GM06990 (cell line): ENCODE results near the gene HIVEP3.

Experiments used
- DNase-seq: peaks from one replicate; pipeline ENCODE4 v3.0.0-alpha.2; 2011; ENCODE audit not compliant: insufficient read length; ENCODE audit errors: extremely low read depth
- H3K27me3 ChIP-seq: replicated peaks from 2 replicates; pipeline ENCODE4 v1.6.0; 2011; ENCODE audit warnings: low read length; ENCODE audit not compliant: control insufficient read depth, insufficient read depth
- H3K36me3 ChIP-seq: 2 replicates; pipeline ENCODE4 v1.5.1; 2011; ENCODE audit warnings: low read length; ENCODE audit not compliant: control insufficient read depth, insufficient read depth
- H3K4me3 ChIP-seq: replicated peaks from 2 replicates; pipeline ENCODE4 v1.5.1; 2011; ENCODE audit warnings: low read depth, mild to moderate bottlenecking, control low read depth, low read length
- TF ChIP-seq, protein P1 (sequence below): IDR thresholded peaks from 2 replicates; pipeline ENCODE4 v1.5.1; 2011; ENCODE audit warnings: low read length, control low read depth, mild to moderate bottlenecking, inconsistent platforms; ENCODE audit not compliant: insufficient read depth, poor library complexity, severe bottlenecking

Gene HIVEP3

DNA sequence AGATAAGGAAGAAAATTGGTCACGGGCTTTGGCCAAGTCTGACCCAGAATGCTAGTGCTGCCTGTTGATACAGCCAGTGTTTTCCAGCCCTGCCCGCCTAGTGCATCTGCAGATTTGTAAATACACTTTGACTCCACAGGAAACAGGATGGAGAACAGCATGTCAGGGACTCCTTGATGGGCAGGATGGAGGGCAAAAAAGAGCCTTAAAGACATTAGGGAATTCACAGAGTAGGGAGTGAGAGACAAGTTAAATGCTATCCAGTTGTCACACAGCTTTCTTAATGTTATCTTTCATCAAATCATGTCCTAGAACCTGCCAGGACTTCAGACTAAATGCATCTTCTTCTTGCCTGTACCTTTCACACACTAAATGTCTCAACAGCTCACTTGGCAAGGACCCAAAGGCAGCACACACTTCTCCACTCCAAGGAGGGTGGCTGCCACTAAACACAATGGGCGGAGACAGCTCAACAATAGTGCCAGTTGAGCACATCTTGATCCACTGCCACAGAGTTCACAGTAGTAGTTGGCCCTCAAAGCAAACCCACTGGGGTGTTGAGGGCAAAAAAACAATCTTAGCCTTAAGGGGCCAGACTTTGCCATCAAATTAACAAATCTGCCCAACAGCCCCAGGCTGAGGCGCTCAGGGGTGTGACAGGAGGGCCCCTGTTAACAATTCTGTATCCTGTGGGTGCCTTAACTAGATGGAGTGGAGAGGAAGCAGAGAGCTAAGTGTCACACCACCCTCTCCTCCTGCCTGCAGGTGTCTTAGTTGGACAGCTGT is 2.7 kb downstream of the HIVEP3 start:
- DNase-seq = no peak
- Histone ChIP-seq H3K36me3 (no peaks in the 10 kb centered on the region), H3K4me3 (no peak overlapping the region), H3K27me3 (no peaks in the 10 kb centered on the region)
- TF ChIP-seq, protein P1, sequence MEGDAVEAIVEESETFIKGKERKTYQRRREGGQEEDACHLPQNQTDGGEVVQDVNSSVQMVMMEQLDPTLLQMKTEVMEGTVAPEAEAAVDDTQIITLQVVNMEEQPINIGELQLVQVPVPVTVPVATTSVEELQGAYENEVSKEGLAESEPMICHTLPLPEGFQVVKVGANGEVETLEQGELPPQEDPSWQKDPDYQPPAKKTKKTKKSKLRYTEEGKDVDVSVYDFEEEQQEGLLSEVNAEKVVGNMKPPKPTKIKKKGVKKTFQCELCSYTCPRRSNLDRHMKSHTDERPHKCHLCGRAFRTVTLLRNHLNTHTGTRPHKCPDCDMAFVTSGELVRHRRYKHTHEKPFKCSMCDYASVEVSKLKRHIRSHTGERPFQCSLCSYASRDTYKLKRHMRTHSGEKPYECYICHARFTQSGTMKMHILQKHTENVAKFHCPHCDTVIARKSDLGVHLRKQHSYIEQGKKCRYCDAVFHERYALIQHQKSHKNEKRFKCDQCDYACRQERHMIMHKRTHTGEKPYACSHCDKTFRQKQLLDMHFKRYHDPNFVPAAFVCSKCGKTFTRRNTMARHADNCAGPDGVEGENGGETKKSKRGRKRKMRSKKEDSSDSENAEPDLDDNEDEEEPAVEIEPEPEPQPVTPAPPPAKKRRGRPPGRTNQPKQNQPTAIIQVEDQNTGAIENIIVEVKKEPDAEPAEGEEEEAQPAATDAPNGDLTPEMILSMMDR = no peak

DNA sequence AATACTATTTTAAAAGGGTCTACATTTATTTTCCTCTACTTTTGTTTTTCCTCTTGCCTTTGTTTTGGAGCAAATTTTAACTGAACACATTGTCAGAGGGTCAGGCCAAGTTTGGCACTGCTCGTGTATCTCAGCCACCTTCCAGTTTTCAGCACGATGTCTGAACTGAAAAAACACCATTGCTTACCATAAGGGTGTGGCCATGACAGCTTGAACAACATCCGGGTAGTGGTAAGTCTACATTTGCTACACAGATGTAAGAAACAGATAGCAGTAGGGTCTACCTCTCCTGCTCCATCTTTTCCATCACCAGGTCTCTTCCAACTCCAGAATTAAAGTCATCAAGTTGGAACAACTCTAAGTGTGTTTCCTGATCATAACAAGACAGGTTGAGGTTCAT is 4.2 kb downstream of the HIVEP3 start:
- no peak for DNase-seq
- Histone ChIP-seq H3K27me3 (no peaks in the 10 kb centered on the region), H3K4me3 (no peak overlapping the region), H3K36me3 (no peaks in the 10 kb centered on the region)
- TF ChIP-seq, protein P1 = no peak

DNA sequence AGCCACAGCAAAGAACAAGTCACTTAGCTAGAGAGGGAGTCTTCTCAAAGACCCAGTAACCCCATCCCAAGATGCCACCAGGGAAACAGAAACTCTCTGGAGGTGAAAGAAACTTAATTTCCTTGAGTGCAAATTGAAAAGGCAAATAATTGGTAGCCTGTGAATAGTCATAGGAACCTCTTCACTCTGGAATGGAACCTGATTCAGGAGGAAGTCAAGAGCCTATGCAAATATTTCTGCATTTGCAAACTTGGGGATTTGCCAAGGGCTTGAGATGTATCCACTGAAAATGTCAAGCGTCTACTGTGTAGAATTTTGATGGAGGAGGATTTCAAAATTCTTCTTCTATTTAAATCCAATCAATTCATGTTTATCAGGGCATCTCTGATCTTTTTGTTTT is 5.7 kb downstream of the HIVEP3 start:
- TF ChIP-seq, protein P1 = no peak
- H3K27me3 ChIP-seq = no peaks in the 10 kb centered on the region
- no peak for DNase-seq
- no peak overlapping the region for H3K4me3 ChIP-seq
- H3K36me3 ChIP-seq = no peaks in the 10 kb centered on the region

DNA sequence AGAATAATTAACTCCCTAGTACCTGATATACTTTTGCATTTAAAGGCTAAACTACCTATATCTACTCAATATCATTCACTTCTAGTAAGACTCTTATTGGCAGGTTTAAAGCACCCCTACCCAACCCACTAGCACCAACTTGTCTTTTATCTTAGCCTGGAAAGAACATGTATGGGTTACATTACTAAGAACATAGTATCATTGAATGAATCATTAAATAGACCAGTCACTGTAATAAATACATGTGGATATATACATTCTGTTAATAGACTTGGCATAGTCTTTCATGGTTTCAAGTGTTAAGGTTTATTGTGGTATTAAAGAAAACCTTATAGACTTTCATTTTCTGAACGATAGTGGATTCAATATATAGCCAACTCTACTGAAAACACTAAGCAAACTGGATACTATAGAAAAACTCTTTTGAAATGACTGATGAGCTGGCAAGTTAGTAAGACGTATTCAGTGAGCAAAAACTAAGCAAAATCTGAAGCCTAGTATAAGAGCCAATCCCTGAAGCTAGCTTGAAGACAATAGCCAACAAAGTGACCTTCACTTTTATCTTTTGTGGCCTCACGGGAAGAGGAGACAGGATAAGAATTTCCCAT is 10.3 kb downstream of the HIVEP3 start:
- Histone ChIP-seq H3K36me3 (no peaks in the 10 kb centered on the region), H3K27me3 (no peaks in the 10 kb centered on the region), H3K4me3 (no peak overlapping the region)
- TF ChIP-seq, protein P1 = no peak
- DNase-seq = no peak

DNA sequence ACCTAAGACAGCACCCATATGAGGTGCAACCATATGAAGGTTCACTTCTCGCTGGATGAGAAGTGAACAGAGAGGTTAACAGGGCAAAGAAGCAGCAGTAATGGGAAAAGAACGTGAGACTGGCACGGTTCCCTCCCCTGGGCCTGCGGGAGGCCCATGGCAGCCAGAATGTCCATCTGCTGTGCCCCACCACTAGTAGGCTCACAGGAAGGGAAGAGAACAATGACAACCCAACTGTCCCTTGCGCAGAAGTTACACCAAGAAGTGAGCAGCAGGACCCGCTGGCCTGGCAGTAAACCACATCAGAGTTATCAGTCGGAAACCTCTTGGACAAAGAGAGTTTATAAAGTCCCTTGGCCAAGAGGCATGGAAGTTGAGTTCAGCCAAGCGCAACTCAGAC is 11.3 kb downstream of the HIVEP3 start:
- H3K27me3 ChIP-seq = no peaks in the 10 kb centered on the region
- DNase-seq = no peak
- H3K4me3 ChIP-seq = no peak overlapping the region
- no peaks in the 10 kb centered on the region for H3K36me3 ChIP-seq
- TF ChIP-seq, protein P1 = no peak

DNA sequence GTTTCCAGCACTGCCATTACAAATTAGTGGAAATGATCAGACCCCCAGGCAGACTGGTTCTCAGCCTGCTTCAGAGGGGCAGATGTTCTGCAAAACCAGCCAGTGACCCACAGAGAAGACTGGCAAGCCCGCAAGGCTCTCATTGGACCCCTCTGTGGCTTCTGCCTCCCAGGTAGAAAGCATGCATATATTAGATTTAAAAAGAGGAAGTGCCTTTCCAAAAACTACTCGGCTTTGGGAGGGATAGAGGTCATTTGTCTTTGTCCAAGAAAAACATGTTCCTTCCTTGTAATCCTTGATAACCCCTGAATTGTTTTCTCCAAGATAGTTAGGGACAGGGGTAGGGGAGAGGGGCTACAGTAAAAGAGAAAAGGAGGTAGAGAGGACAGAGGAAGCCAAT is 11.8 kb downstream of the HIVEP3 start:
- TF ChIP-seq, protein P1 = no peak
- Histone ChIP-seq H3K27me3 (no peaks in the 10 kb centered on the region), H3K4me3 (no peak overlapping the region), H3K36me3 (no peaks in the 10 kb centered on the region)
- DNase-seq = no peak
